ACC112 (cell line): ENCODE measurements around the gene SGMS1.
"Not testable (repeated sequence)": the region's sequence is repeated elsewhere in the genome, so short reads cannot be mapped to it uniquely, and the experiment has no call there.

Source experiments
- H2AFZ ChIP-seq: fragments of 200-600 bp; sonication (generic); one replicate; pipeline ENCODE4 v1.6.0; 2017; ENCODE audit warnings: antibody characterized with exemption, low read length; ENCODE audit not compliant: unreplicated experiment
- H3K27ac ChIP-seq: fragments of 200-600 bp; sonication (generic); 2 replicates; pipeline ENCODE4 v1.5.1; 2014; ENCODE audit warnings: low read depth, mild to moderate bottlenecking, antibody characterized with exemption, low read length, moderate library complexity
- H3K27me3 ChIP-seq: fragments of 200-600 bp; sonication (generic); 2 replicates; pipeline ENCODE4 v1.6.1; 2014; ENCODE audit warnings: mild to moderate bottlenecking, antibody characterized with exemption, low read length, moderate library complexity, mixed read lengths; ENCODE audit not compliant: insufficient read depth
- H3K36me3 ChIP-seq: fragments of 200-600 bp; sonication (generic); 2 replicates; pipeline ENCODE4 v1.6.1; 2016; ENCODE audit warnings: mild to moderate bottlenecking, antibody characterized with exemption, low read length, moderate library complexity, mixed read lengths; ENCODE audit not compliant: insufficient read depth
- H3K4me1 ChIP-seq: fragments of 200-600 bp; sonication (generic); one replicate; pipeline ENCODE4 v1.6.1; 2016; ENCODE audit warnings: low read length, mixed read lengths; ENCODE audit not compliant: insufficient read depth, unreplicated experiment, control insufficient read depth
- H3K4me3 ChIP-seq: fragments of 200-600 bp; sonication (generic); 2 replicates; pipeline ENCODE4 v1.5.1; 2014; ENCODE audit warnings: mild to moderate bottlenecking, low read depth, low read length
- H3K79me2 ChIP-seq: fragments of 200-600 bp; sonication (generic); one replicate; pipeline ENCODE4 v1.6.0; 2016; ENCODE audit warnings: low read length; ENCODE audit not compliant: control insufficient read depth, unreplicated experiment, insufficient read depth

SGMS1 gene

DNA sequence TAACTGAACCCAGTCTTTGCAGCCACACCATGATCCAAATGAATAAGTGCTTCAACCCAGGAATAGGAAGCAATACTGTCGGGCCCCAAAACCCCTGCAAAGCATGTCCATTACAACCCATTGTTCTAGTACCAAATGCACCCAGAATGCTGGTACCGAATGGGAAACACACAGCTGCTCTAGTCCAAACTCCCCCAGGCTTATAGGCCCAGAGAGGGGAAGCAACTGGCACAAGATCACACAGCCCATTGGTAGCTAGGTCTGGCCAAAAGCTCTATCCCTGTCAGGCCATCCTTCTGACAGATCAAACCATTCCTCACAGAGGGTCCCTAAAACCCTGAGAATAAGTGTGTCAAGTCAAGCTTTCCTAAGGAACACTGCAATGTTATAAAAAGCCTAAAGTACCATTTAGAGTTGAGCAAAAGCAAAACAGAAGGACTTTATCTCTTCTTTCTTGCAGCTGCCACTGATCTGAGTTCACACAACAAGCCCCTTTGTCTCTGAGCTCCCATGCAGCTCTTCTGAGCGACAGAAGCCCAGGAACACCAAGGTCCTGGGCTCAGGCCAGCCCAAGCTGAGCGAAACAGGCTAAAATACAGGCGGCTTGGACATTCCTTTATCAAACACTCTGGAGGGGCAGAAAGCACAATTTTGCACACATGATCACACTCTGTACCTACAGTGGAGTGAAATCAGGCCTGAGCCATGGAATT lies 116.7 kb downstream of the SGMS1 start:
- Histone ChIP-seq H3K4me1 (peaks cover 18% of the 10 kb centered on the region), H3K27me3 (no peaks in the 10 kb centered on the region), H3K79me2 (no peaks in the 10 kb centered on the region), H2AFZ (no peak overlapping the region), H3K4me3 (no peak overlapping the region), H3K27ac (no peak overlapping the region), H3K36me3 (no peaks in the 10 kb centered on the region)

DNA sequence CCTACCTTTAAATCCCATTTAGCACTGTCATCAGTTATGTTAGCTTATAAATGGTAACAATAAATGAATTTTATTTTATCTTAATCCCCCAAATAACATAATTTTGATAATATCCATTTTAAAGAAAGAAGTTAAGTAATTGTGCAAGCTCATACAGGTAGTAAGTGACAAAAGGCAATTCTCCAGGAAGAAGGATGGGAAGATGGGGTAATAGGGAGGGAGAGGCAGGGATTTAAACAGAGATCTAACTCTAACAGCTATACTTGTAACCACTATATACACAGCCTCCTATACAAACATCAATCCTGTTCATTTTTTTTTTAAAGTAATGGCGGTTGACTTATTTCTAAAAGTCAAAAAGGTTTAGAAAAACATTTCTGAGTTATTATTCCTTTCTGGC lies 119.4 kb downstream of the SGMS1 start:
- no peaks in the 10 kb centered on the region for H3K79me2 ChIP-seq
- no peaks in the 10 kb centered on the region for H3K27me3 ChIP-seq
- no peaks in the 10 kb centered on the region for H3K36me3 ChIP-seq
- peaks cover 16% of the 10 kb centered on the region for H3K4me1 ChIP-seq
- no peak overlapping the region for H3K4me3 ChIP-seq
- no peak overlapping the region for H2AFZ ChIP-seq
- no peak overlapping the region for H3K27ac ChIP-seq

DNA sequence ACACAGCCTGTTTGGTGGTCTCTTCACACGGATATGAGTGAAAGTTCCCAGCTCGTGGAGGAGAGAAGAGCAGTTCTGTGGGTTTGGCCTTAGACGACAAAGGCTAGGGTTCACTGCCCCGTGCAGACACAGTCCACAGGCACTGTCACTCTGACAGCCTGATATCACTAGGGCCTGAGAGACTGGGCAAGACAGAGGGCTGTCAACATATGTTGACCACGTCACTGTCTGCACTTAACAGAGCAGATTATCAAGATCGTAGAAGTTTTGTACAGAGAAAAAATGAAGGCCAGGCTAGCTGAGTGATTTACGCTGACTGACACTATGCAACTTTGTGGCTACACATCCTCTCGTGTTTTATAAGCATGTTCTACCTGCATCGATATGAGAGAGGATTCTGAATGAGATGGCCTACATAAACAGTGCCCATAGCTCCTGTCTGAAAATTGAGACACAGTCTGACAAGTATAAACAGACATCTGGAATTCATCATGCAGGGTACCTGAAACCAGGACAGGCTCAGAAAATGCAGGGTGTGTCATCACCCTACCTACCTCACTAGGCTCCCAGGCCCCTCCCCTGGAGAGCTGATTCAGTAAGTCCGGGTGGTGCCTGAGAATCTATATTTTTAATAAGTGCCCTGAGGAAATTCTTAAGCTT lies 120.0 kb downstream of the SGMS1 start:
- Histone ChIP-seq H3K27me3 (no peaks in the 10 kb centered on the region), H3K79me2 (no peaks in the 10 kb centered on the region), H3K27ac (no peak overlapping the region), H2AFZ (no peak overlapping the region), H3K36me3 (no peaks in the 10 kb centered on the region), H3K4me1 (peaks cover 16% of the 10 kb centered on the region), H3K4me3 (no peak overlapping the region)

DNA sequence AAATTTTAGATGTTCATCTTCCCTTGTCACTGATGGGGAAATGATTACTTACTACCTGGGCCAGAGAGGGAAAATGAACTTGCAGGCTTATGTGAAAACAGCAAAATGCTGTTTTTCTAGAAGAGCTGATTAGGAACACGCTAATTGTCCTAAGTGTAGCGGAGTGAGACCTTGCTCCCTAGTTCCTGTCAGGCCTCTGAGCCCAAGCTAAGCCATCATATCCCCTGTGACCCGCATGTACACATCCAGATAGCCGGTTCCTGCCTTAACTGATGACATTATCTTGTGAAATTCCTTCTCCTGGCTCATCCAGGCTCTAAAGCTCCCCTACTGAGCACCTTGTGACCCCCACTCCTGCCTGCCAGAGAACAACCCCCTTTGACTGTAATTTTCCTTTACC lies 120.6 kb downstream of the SGMS1 start:
- H3K27me3 ChIP-seq, H2AFZ ChIP-seq, H3K4me3 ChIP-seq, H3K27ac ChIP-seq, H3K36me3 ChIP-seq, H3K79me2 ChIP-seq: not testable (repeated sequence)
- peaks cover 16% of the 10 kb centered on the region for H3K4me1 ChIP-seq

DNA sequence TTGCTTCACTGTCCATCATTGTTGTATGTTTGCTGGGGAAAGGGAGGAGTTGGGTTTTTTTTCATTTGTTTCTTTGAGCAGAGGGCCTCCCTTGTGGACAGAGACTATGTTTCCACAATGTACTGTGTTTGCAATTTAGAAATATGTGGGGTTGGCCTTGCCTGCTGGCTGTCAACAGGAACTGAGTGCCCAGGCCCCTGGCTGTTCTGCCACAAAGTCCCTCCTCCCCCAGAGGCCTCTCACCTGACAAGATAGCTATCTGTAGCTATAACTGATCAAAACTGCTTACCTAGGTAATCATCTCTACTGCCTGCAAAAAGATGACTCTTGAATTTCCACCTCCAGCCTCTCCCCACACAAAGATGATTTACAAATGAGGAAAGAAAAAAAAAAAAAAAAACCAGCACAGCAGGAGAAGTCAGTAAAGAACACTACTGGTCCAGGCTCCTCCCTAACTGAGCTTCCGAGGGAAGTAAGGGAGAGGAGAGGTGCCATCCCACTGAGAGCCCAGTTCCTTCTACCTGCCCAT lies 121.8 kb downstream of the SGMS1 start:
- Histone ChIP-seq H3K4me1 (peaks cover 23% of the 10 kb centered on the region), H3K4me3 (no peak overlapping the region)

DNA sequence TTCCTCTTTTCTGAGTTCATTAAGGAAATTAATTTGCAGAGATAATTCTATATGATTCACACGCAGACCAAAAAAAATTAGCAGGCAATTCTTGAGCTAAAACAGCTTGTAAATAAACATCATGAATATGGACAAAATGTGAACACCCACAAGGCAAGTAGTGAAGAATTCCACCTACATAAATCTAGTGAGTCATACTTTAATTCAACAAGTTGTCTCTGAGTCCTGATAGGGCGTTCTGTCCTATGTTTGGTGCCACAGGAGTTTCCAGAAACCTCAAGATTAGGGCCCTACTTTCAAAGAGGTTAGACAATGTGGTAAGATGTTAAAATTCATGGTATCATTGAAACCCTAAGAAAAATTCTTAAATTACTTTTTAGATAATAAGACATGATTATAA lies 122.3 kb downstream of the SGMS1 start:
- H3K4me3 ChIP-seq: no peak overlapping the region
- H3K79me2 ChIP-seq: no peaks in the 10 kb centered on the region
- H2AFZ ChIP-seq: no peak overlapping the region
- no peak overlapping the region for H3K27ac ChIP-seq
- H3K27me3 ChIP-seq: no peaks in the 10 kb centered on the region
- peaks cover 24% of the 10 kb centered on the region for H3K4me1 ChIP-seq
- H3K36me3 ChIP-seq: no peaks in the 10 kb centered on the region

More for the DNA sequence above, 121.8 kb downstream of the SGMS1 start:
- H3K27me3 ChIP-seq: no peaks in the 10 kb centered on the region
- H3K36me3 ChIP-seq: no peaks in the 10 kb centered on the region
- H3K79me2 ChIP-seq: no peaks in the 10 kb centered on the region
- H2AFZ ChIP-seq: no peak overlapping the region
- H3K27ac ChIP-seq: 0 out of 2 replicates have a peak overlapping the region, but pooled peaks have one; percentile 28

DNA sequence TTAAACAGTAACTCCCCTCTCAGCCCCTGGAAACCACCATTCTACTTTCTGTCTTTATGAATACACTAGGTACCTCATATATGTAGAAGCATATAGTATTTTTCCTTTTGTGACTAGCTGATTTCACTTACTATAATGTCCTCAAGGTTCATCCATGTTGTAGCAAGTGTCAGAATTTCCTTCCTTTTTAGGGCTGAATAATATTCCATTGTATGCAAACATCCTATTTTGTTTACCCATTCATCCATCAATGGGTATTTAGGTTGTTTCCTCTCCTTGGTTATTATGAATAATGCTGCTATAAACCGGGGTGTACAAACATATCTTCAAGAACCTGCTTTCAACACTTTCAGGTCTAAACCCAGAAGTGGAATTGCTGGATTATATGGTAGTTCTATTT lies 125.3 kb downstream of the SGMS1 start:
- Histone ChIP-seq H2AFZ (no peak overlapping the region), H3K27me3 (no peaks in the 10 kb centered on the region), H3K36me3 (no peaks in the 10 kb centered on the region), H3K79me2 (no peaks in the 10 kb centered on the region), H3K4me1 (peaks cover 24% of the 10 kb centered on the region), H3K27ac (peak overlapping the region; percentile 76; the same call in 1 of the 2 replicates), H3K4me3 (no peak overlapping the region)

DNA sequence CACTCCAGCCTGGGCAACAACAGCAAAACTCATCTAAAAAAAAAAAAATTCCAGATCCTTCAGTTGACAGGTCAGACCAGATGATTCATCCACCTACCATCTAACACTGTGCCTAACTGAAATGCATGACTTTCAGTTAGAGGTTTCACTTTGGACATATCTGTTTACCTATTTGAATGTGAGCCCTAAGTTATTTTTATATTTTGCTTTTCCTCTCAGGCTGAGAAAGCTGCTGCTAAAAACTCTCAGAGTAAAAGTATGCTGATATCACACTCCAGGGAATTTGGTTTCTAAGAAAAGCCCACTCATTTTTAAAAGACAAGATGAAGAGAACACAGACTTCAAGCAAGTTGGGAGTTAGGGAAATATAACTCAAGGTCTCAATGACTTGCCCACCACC lies 126.0 kb downstream of the SGMS1 start:
- peaks cover 24% of the 10 kb centered on the region for H3K4me1 ChIP-seq
- H3K27ac ChIP-seq: peak overlapping the region; percentile 76
- no peaks in the 10 kb centered on the region for H3K27me3 ChIP-seq
- H3K36me3 ChIP-seq: no peaks in the 10 kb centered on the region
- no peaks in the 10 kb centered on the region for H3K79me2 ChIP-seq
- peak overlapping the region; percentile 64 for H3K4me3 ChIP-seq
- H2AFZ ChIP-seq: no peak overlapping the region

DNA sequence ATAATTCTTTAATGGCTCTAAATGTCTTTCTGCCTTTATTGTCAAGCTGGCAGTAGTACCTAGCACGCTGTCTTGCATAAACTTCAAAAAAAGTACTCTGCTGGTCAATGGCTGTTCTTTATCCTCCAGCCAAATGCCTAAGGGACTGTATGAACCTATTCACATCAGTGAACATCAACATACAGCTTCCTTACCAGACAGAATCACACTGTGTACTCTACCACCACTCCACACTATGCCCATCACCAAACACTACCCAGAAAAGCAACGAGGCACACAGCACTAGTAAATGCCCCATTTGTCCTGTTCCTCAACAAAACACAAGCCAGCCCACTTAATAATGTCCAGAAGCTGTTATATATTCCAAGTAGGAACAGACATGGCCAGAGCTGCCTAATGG lies 127.5 kb downstream of the SGMS1 start:
- no peaks in the 10 kb centered on the region for H3K27me3 ChIP-seq
- H2AFZ ChIP-seq: no peak overlapping the region
- H3K36me3 ChIP-seq: no peaks in the 10 kb centered on the region
- no peaks in the 10 kb centered on the region for H3K79me2 ChIP-seq
- no peak overlapping the region for H3K4me3 ChIP-seq
- peaks cover 12% of the 10 kb centered on the region for H3K4me1 ChIP-seq
- H3K27ac ChIP-seq: no peak overlapping the region

DNA sequence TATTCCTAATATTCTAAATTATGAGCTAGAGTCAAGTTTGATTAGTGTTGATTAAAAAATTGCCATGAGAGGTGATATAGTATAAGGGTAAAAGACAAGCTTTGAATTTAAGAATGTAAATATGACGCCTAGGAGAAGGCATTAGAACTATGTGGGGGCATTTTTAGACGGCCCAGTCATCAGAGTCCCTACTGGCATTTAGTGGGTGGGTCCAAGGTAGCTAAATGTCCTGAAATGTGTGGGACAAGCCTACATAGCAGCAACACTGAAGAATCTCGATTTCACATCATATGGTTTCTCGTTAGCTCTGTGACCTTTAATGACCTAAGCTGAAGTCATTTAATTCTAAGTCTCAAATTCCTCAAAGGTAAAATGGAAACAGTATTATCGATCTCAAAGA lies 133.5 kb downstream of the SGMS1 start:
- H2AFZ ChIP-seq: no peak overlapping the region
- no peaks in the 10 kb centered on the region for H3K27me3 ChIP-seq
- H3K4me1 ChIP-seq: no peaks in the 10 kb centered on the region
- H3K4me3 ChIP-seq: no peak overlapping the region
- H3K79me2 ChIP-seq: no peaks in the 10 kb centered on the region
- no peak overlapping the region for H3K27ac ChIP-seq
- H3K36me3 ChIP-seq: no peaks in the 10 kb centered on the region

DNA sequence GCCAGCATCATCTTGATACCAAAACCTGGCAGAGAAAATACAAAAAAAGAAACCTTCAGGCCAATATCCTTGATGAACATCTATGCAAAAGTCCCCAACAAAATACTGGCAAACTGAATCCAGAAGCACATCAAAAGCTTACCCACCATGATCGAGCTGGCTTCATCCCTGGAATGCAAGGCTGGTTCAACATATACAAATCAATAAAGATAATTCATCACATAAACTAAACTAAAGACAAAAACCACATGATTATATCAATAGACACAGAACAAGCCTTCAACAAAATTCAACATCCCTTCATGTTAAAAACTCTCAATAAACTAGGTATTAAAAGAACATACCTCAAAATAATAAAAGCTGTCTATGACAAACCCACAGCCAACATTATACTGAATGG lies 139.2 kb downstream of the SGMS1 start:
- not testable (repeated sequence) for H3K27me3 ChIP-seq, H3K36me3 ChIP-seq, H3K27ac ChIP-seq, H3K4me1 ChIP-seq, H3K79me2 ChIP-seq, H2AFZ ChIP-seq, H3K4me3 ChIP-seq
